PC-3 (cell line): ENCODE measurements around the gene SCARB1. TPM values are rescaled to one million over a fixed set of nuclear protein-coding genes. Genes with fewer than 3 reads are reported as not detected.

Experiments used
- ATAC-seq: fragments of 200-7000 bp; cut with Tn5 transposase; 2 replicates; pipeline ENCODE4 v1.9.1; 2020; ENCODE audit warnings: mild to moderate bottlenecking, moderate library complexity
- BruUV-seq: library from RNA; stranded (reverse); fragments of 400-500 nt; replicated peaks from 2 replicates; lab custom pipeline; 2021; lab: Mats Ljungman, UMichigan
- CTCF ChIA-PET: fragments of 300-600 bp; sonication (Branson Sonifier 250); formaldehyde crosslinking; loops from one replicate; lab custom pipeline; 2022; ENCODE audit warnings: antibody characterized with exemption; lab: Charles Lee
- POLR2A ChIA-PET: fragments of 300-600 bp; sonication (Branson Sonifier 250); formaldehyde crosslinking; loops from one replicate; lab custom pipeline; 2022; ENCODE audit warnings: antibody characterized with exemption; ENCODE audit not compliant: unreplicated experiment; lab: Charles Lee
- DNase-seq: peaks from one replicate; pipeline ENCODE4 v3.0.0-alpha.2; 2015
- H2AFZ ChIP-seq: fragments of 300-600 bp; sonication (generic); 2 replicates; pipeline ENCODE4 v1.6.0; 2016; ENCODE audit warnings: antibody characterized with exemption, low read length
- H3F3A ChIP-seq: fragments of 300-600 bp; sonication (generic); one replicate; pipeline ENCODE4 v1.6.0; 2017; ENCODE audit warnings: antibody characterized with exemption, low read length, control low read depth, mild to moderate bottlenecking; ENCODE audit not compliant: unreplicated experiment
- H3K27ac ChIP-seq: fragments of 300-600 bp; sonication (generic); 2 replicates; pipeline ENCODE4 v1.5.1; 2016; ENCODE audit warnings: mild to moderate bottlenecking, low read length
- H3K27me3 ChIP-seq: fragments of 300-600 bp; sonication (generic); 2 replicates; pipeline ENCODE4 v1.6.1; 2016; ENCODE audit warnings: low read length, mixed read lengths
- H3K36me3 ChIP-seq: fragments of 300-600 bp; sonication (generic); 2 replicates; pipeline ENCODE4 v1.6.1; 2016; ENCODE audit warnings: low read depth, mixed run types, low read length, mixed read lengths
- H3K4me1 ChIP-seq: fragments of 300-600 bp; sonication (generic); 2 replicates; pipeline ENCODE4 v1.5.1; 2016; ENCODE audit warnings: low read length; ENCODE audit not compliant: insufficient read depth
- H3K4me2 ChIP-seq: fragments of 300-600 bp; sonication (generic); 2 replicates; pipeline ENCODE4 v1.6.0; 2016; ENCODE audit warnings: low read length
- H3K4me3 ChIP-seq: fragments of 300-600 bp; sonication (generic); 2 replicates; pipeline ENCODE4 v1.5.1; 2016; ENCODE audit warnings: mild to moderate bottlenecking, low read length, mixed read lengths
- H3K79me2 ChIP-seq: fragments of 300-600 bp; sonication (generic); 2 replicates; pipeline ENCODE4 v1.6.1; 2017; ENCODE audit warnings: low read length, mixed read lengths
- H3K9ac ChIP-seq: fragments of 300-600 bp; sonication (generic); 2 replicates; pipeline ENCODE4 v1.6.0; 2016; ENCODE audit warnings: mild to moderate bottlenecking, low read length
- H3K9me2 ChIP-seq: fragments of 300-600 bp; sonication (generic); replicated peaks from 2 replicates; pipeline ENCODE4 v1.6.1; 2016; ENCODE audit warnings: mixed run types, low read length, mixed read lengths
- H3K9me3 ChIP-seq: fragments of 300-600 bp; sonication (generic); 2 replicates; pipeline ENCODE4 v1.6.1; 2016; ENCODE audit warnings: low read length, mixed read lengths
- H4K20me1 ChIP-seq: fragments of 300-600 bp; sonication (generic); 2 replicates; pipeline ENCODE4 v1.6.1; 2016; ENCODE audit warnings: low read length, mixed read lengths
- CTCF ChIP-seq: fragments of 300-600 bp; sonication (generic); conservative IDR thresholded peaks from 2 replicates; pipeline ENCODE4 v1.5.1; 2017; ENCODE audit warnings: antibody characterized with exemption, low read depth, mild to moderate bottlenecking, low read length
- EZH2 ChIP-seq: fragments of 300-600 bp; sonication (generic); IDR thresholded peaks from one replicate; pipeline ENCODE4 v1.6.1; 2017; ENCODE audit warnings: antibody characterized with exemption, mild to moderate bottlenecking, low read length; ENCODE audit not compliant: unreplicated experiment
- EZH2phosphoT487 ChIP-seq: fragments of 300-600 bp; sonication (generic); IDR thresholded peaks from 2 replicates; pipeline ENCODE4 v1.6.1; 2018; ENCODE audit warnings: mild to moderate bottlenecking, antibody characterized with exemption, low read length, borderline replicate concordance
- intact Hi-C: fragments of 100-400 bp; cut with micrococcal nuclease; formaldehyde crosslinking; loops from 2 replicates; pipeline ENCODE4 v1.9.0; 2023
- total RNA-seq: library from RNA; depleted of rRNA; stranded (reverse); fragments of >200 nt; gene quantifications from 2 replicates; pipeline ENCODE4 v1.2.3, GENCODE V29; 2014

SCARB1 gene
- total RNA-seq, 1 experiment from 2014 or later = 79.1 TPM

- POLR2A ChIA-PET = no interaction called here
- Histone ChIP-seq H3F3A (no peaks in the 10 kb centered on the region), H3K27ac (no peak overlapping the region), H3K9ac (no peak overlapping the region), H3K9me2 (no peaks in the 10 kb centered on the region), H3K4me1 (no peaks in the 10 kb centered on the region), H4K20me1 (no peaks in the 10 kb centered on the region), H3K36me3 (no peaks in the 10 kb centered on the region; the same call in none of the 2 replicates), H3K4me3 (no peak overlapping the region), H3K4me2 (no peak overlapping the region), H3K27me3 (no peaks in the 10 kb centered on the region), H2AFZ (no peak overlapping the region), H3K79me2 (peaks cover 57% of the 10 kb centered on the region), H3K9me3 (no peaks in the 10 kb centered on the region)
- BruUV-seq = no TSS peak
- TF ChIP-seq CTCF (no peak), EZH2phosphoT487 (no peak), EZH2 (no peak)
- intact Hi-C loops = no loop called here
- no peak for DNase-seq
- CTCF ChIA-PET = no interaction called here
- no peak for ATAC-seq
Measured at GRCh38 chr12:124821252-124822200, 42.1 kb downstream of the SCARB1 start.

- no TSS peak for BruUV-seq
Measured at GRCh38 chr12:124820199-124820598, 43.5 kb downstream of the SCARB1 start.

More at GRCh38 chr12:124820199-124820598, 43.5 kb downstream of the SCARB1 start:
- Histone ChIP-seq H3K9me2 (no peaks in the 10 kb centered on the region), H3K4me2 (no peak overlapping the region), H3K27ac (no peak overlapping the region), H3K9me3 (no peaks in the 10 kb centered on the region), H3K9ac (no peak overlapping the region), H3F3A (no peaks in the 10 kb centered on the region), H2AFZ (no peak overlapping the region), H3K79me2 (peaks cover 50% of the 10 kb centered on the region), H4K20me1 (no peaks in the 10 kb centered on the region), H3K4me3 (no peak overlapping the region), H3K4me1 (no peaks in the 10 kb centered on the region), H3K36me3 (no peaks in the 10 kb centered on the region; the same call in none of the 2 replicates), H3K27me3 (no peaks in the 10 kb centered on the region)
- no peak for DNase-seq
- CTCF ChIA-PET = no interaction called here
- POLR2A ChIA-PET = no interaction called here
- intact Hi-C loops = no loop called here
- TF ChIP-seq EZH2phosphoT487 (no peak), CTCF (no peak), EZH2 (no peak)
- no peak for ATAC-seq
